Activated CD8-positive, alpha-beta T cell treated with anti-CD3 and anti-CD28 coated beads for 36 hours (primary cell): ENCODE measurements around the gene GPC5. TPM values are rescaled to one million over a fixed set of nuclear protein-coding genes. Genes with fewer than 3 reads are reported as not detected.

Source experiments
- ATAC-seq: fragments of 200-7000 bp; cut with Tn5 transposase; one replicate; pipeline ENCODE4 v1.10.0; 2021; ENCODE audit warnings: mild to moderate bottlenecking, moderate library complexity
- CTCF ChIA-PET: fragments of 350-600 bp; sonication (Branson Sonifier 250); formaldehyde crosslinking; loops from one replicate; lab custom pipeline; 2021; ENCODE audit warnings: antibody characterized with exemption; lab: Charles Lee
- POLR2A ChIA-PET: fragments of 350-600 bp; sonication (Branson Sonifier 250); formaldehyde crosslinking; loops from one replicate; lab custom pipeline; 2021; ENCODE audit warnings: antibody characterized with exemption; lab: Charles Lee
- DNase-seq: peaks from one replicate; pipeline ENCODE4 v3.0.0-alpha.2; 2020
- H3K27ac Mint-ChIP-seq: one replicate; pipeline ENCODE4 v1.8.0; 2021; ENCODE audit warnings: mild to moderate bottlenecking, mixed read lengths
- H3K27me3 Mint-ChIP-seq: one replicate; pipeline ENCODE4 v1.8.0; 2021; ENCODE audit warnings: mixed read lengths
- H3K36me3 Mint-ChIP-seq: one replicate; pipeline ENCODE4 v1.8.0; 2021; ENCODE audit warnings: low read depth, mixed read lengths
- H3K4me1 Mint-ChIP-seq: one replicate; pipeline ENCODE4 v1.8.0; 2021; ENCODE audit warnings: low read depth, mixed read lengths
- H3K4me3 Mint-ChIP-seq: one replicate; pipeline ENCODE4 v1.8.0; 2021; ENCODE audit warnings: mild to moderate bottlenecking, moderate library complexity, mixed read lengths
- H3K9me3 Mint-ChIP-seq: one replicate; pipeline ENCODE4 v1.8.0; 2021; ENCODE audit warnings: mixed read lengths
- intact Hi-C: fragments of 100-400 bp; cut with micrococcal nuclease; formaldehyde crosslinking; loops from one replicate; pipeline ENCODE4 v1.10.0; 2022
- total RNA-seq, 2 experiments: library from RNA; stranded (reverse); gene quantifications; one replicate each; pipeline ENCODE4 v1.2.3, GENCODE V29; 2021
- TF ChIP-seq, protein P1 (sequence below): fragments of 200-600 bp; IDR thresholded peaks from one replicate; pipeline ENCODE4 v1.8.0; 2022; ENCODE audit warnings: antibody characterized with exemption, mild to moderate bottlenecking

The GPC5 gene
- total RNA-seq, 2 experiments from 2014 or later, result 0.13 to 0.14 TPM

DNA sequence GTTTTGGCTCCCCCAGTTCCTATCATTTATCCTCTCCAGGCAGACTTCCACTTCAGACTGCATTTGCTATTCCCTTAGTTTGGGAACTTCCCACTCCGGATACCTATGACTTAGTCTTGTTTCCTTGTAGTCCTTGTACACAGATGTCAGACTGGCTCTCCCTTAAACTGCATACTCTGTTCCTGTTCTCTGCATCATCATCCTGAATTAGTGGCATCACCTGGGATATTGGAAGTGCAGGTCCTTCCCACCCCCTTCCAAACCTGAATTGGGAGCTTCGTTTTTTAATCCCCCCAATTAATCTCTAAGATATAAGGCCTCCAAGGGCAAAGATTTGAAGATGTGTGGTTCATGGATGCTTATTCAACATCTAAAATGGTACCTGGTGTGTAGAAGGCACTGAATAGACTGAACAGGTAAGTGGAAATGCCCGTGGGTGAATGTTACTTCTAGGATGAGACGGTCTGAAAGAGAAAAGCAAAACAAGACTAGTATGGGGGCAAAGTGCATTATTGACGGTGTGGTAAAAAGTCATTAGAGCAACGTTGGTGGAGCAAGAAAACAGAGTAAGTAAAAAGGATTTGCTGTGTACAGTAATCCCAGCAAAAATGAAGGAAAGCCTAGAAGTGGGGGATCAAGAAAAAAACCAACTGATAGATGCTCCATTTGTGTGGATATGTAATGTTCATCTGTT lies 41.4 kb upstream of the GPC5 start:
- H3K4me1 Mint-ChIP-seq, result peaks cover 43% of the 10 kb centered on the region
- H3K27ac Mint-ChIP-seq, result peak overlapping the region; percentile 9
- H3K36me3 Mint-ChIP-seq, result peaks cover 63% of the 10 kb centered on the region
- H3K27me3 Mint-ChIP-seq, result no peaks in the 10 kb centered on the region
- DNase-seq (no peak), ATAC-seq (no peak)
- TF ChIP-seq, protein P1, sequence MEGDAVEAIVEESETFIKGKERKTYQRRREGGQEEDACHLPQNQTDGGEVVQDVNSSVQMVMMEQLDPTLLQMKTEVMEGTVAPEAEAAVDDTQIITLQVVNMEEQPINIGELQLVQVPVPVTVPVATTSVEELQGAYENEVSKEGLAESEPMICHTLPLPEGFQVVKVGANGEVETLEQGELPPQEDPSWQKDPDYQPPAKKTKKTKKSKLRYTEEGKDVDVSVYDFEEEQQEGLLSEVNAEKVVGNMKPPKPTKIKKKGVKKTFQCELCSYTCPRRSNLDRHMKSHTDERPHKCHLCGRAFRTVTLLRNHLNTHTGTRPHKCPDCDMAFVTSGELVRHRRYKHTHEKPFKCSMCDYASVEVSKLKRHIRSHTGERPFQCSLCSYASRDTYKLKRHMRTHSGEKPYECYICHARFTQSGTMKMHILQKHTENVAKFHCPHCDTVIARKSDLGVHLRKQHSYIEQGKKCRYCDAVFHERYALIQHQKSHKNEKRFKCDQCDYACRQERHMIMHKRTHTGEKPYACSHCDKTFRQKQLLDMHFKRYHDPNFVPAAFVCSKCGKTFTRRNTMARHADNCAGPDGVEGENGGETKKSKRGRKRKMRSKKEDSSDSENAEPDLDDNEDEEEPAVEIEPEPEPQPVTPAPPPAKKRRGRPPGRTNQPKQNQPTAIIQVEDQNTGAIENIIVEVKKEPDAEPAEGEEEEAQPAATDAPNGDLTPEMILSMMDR, result no peak
- H3K9me3 Mint-ChIP-seq, result no peaks in the 10 kb centered on the region
- no peak overlapping the region for H3K4me3 Mint-ChIP-seq
- POLR2A ChIA-PET, result interaction anchor here (1.1 to 5.9 kb wide), 9 partner anchors 10 to 65 kb away, joined by 3 to 35 read pairs (median 4); partner anchors contain the start of gene MIR17HG
- CTCF ChIA-PET, result interaction anchor here (1.1 to 1.2 kb wide), 3 partner anchors 11 to 44 kb away, joined by 3 to 6 read pairs (median 4); no protein-coding TSS in a partner anchor
- intact Hi-C loops, result no loop called here

DNA sequence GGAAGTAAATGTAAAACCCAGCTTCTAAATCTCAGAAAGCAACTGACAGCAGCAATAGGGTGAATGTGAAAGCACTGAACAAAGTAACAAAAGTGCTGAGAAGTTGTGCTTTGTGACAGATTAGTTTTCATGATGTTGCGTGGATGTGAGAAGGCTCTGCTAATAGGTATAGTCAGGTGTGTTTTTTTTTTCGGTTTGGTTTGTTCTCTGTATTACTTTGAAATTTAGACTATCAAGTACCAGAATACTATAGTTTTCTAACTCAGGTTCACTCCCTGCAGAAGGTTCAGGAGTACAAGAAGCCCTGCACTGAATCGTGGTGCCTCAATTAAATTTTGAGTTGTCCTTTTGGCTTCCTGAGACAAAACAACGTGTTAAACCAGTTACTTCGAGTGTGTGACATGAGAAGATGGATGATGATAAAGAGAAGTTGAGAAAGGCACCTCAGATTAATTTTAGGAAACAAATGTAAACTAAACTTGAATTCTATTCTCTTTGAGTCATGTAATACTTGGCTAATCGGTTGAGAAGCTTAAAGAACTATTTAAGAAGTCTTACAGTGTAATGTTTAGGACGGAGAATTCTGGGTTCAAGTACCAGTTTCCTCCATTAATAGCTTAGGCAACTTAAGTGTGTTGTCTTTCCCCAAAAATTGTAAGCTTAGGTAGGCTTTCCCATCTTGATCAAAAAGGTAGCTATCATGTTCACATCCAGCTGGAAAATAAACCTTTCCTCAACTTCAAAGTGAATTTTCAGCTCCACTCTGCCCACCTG lies 40.6 kb upstream of the GPC5 start:
- Mint-ChIP-seq H3K27me3 (no peaks in the 10 kb centered on the region), H3K4me1 (peaks cover 41% of the 10 kb centered on the region), H3K27ac (peak overlapping the region; percentile 48), H3K9me3 (no peaks in the 10 kb centered on the region), H3K36me3 (peaks cover 57% of the 10 kb centered on the region), H3K4me3 (no peak overlapping the region)
- intact Hi-C loops, result no loop called here
- CTCF ChIA-PET, result interaction anchor here (1.1 to 3.2 kb wide), 2 partner anchors 44 to 45 kb away, joined by 6 to 15 read pairs; no protein-coding TSS in a partner anchor
- DNase-seq (no peak), ATAC-seq (peak; percentile 11)
- POLR2A ChIA-PET, result interaction anchor here (1.1 to 5.9 kb wide), 10 partner anchors 8 to 66 kb away, joined by 3 to 35 read pairs (median 8); partner anchors contain the start of gene MIR17HG
- TF ChIP-seq, protein P1, result no peak

DNA sequence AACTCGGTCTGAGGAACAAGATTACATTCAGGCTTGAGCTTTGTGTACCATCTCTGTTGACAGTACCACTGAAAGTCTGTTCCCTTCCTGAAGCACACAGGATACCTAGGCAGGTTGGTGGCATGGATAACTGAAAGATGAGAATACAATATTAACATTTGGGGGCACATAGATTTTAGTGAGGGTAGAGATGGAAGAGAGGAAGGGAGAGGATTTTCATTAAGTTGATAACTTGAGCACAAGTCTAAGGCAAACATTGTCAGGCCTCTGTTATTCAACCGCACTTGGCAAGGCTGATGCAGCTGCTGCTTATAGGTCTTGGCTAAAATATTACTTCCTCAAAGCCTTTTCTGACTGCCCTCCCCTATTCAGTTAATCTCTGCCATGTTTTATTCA lies 40.0 kb upstream of the GPC5 start:
- Mint-ChIP-seq H3K4me3 (no peak overlapping the region), H3K9me3 (no peaks in the 10 kb centered on the region), H3K36me3 (peaks cover 52% of the 10 kb centered on the region), H3K27ac (peak overlapping the region; percentile 48), H3K27me3 (no peaks in the 10 kb centered on the region), H3K4me1 (peaks cover 37% of the 10 kb centered on the region)
- DNase-seq (no peak), ATAC-seq (no peak)
- CTCF ChIA-PET, result interaction anchor here (1.6 to 3.2 kb wide), 2 partner anchors 11 to 45 kb away, joined by 4 to 15 read pairs; no protein-coding TSS in a partner anchor
- POLR2A ChIA-PET, result interaction anchor here (1.3 to 5.9 kb wide), 6 partner anchors 8 to 46 kb away, joined by 3 to 35 read pairs (median 10); partner anchors contain the start of gene MIR17HG
- intact Hi-C loops, result no loop called here
- TF ChIP-seq, protein P1, result no peak

DNA sequence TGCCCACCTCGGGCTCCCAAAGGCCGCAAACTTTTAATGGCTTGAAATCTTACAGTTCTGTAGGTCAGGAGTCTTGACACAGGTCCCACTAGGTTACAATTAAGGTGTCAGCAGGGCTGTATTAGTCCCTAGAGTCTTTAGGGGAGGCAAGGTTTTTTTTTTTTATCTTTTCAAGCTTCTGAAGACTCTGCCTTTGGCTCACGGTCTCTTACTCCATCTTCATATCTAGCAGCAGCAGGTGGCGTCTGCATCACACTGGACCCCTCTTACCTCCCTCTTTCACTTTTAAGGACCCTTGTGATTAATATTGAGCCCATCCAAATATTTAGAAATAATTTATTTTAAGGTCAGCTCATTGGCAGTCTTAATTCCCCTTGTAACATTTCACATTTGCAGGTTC lies 39.3 kb upstream of the GPC5 start:
- TF ChIP-seq, protein P1, result no peak
- DNase-seq, result no peak
- no peaks in the 10 kb centered on the region for H3K27me3 Mint-ChIP-seq
- no peaks in the 10 kb centered on the region for H3K9me3 Mint-ChIP-seq
- intact Hi-C loops, result no loop called here
- H3K36me3 Mint-ChIP-seq, result peaks cover 45% of the 10 kb centered on the region
- ChIA-PET POLR2A (interaction anchor here (0.5 to 5.9 kb wide), 8 partner anchors 9 to 1141 kb away, joined by 3 to 35 read pairs (median 7); partner anchors contain the start of gene MIR17HG), CTCF (interaction anchor here (1.3 to 3.2 kb wide), 3 partner anchors 10 to 47 kb away, joined by 4 to 15 read pairs (median 4); no protein-coding TSS in a partner anchor)
- H3K4me3 Mint-ChIP-seq, result no peak overlapping the region
- no peak for ATAC-seq
- H3K4me1 Mint-ChIP-seq, result peaks cover 31% of the 10 kb centered on the region
- H3K27ac Mint-ChIP-seq, result peak overlapping the region; percentile 43
